Skin of body (tissue), 2 donors: ENCODE measurements around the gene FTCD. TPM values are rescaled to one million over a fixed set of nuclear protein-coding genes. Genes with fewer than 3 reads are reported as not detected.

ENCODE experiments used
- DNase-seq: peaks from one replicate; lab custom pipeline; 2025; lab: John Stamatoyannopoulos, UW
- total RNA-seq: library from RNA; depleted of rRNA; stranded (reverse); fragments of >200 nt; gene quantifications from one replicate; pipeline ENCODE4 v1.2.3, GENCODE V29; 2014

Gene FTCD
- total RNA-seq, 1 donor from 2014 or later = 0.20 TPM

GRCh38 chr21:46093668-46094400, 61.5 kb downstream of the FTCD start:
- no peak for DNase-seq

GRCh38 chr21:46092811-46093667, 62.3 kb downstream of the FTCD start:
- no peak for DNase-seq

GRCh38 chr21:46092026-46092764, 63.2 kb downstream of the FTCD start:
- peak; percentile 58 for DNase-seq

GRCh38 chr21:46091631-46092025, 63.8 kb downstream of the FTCD start:
- no peak for DNase-seq

GRCh38 chr21:46091118-46091517, 64.3 kb downstream of the FTCD start:
- DNase-seq = no peak

GRCh38 chr21:46089285-46089684, 66.1 kb downstream of the FTCD start:
- no peak for DNase-seq

- no peak for DNase-seq
Measured at GRCh38 chr21:46088189-46088588, 67.2 kb downstream of the FTCD start.

GRCh38 chr21:46087641-46088040, 67.7 kb downstream of the FTCD start:
- DNase-seq = no peak

Other genes with a start within 250 kb of the FTCD start
- 545 TPM for gene COL6A1, start 173.8 kb downstream of the FTCD start, total RNA-seq
- gene COL6A2, start 57.5 kb downstream of the FTCD start, total RNA-seq = 871 TPM
- 5.2 TPM for gene SPATC1L, start 28.9 kb upstream of the FTCD start, total RNA-seq
- gene LSS, start 73.2 kb upstream of the FTCD start, total RNA-seq = 59.4 TPM
- 83.8 TPM for gene MCM3AP, start 130.0 kb upstream of the FTCD start, total RNA-seq
- gene YBEY, start 130.8 kb upstream of the FTCD start, total RNA-seq = 13.0 TPM
- gene C21orf58, start 168.3 kb upstream of the FTCD start, total RNA-seq = 4.1 TPM
- 27.8 TPM for gene PCNT, start 168.6 kb upstream of the FTCD start, total RNA-seq